Prostate gland (tissue), 2 donors: ENCODE measurements around the gene RARA. TPM values are rescaled to one million over a fixed set of nuclear protein-coding genes. Genes with fewer than 3 reads are reported as not detected.
A peak's percentile ranks its signal among the peaks of the same experiment; 100 is the strongest.

Experiments used
- DNase-seq: peaks from one replicate; pipeline ENCODE4 v3.0.0-alpha.2; 2019; ENCODE audit warnings: low spot score
- H3K27ac ChIP-seq, 2 donors: fragments of 200-600 bp; sonication (generic); 2 replicates each; pipeline ENCODE4 v1.5.1; 2017 to 2019
- H3K27me3 ChIP-seq: fragments of 200-600 bp; sonication (generic); replicated peaks from 2 replicates; pipeline ENCODE4 v1.5.1; 2019; ENCODE audit not compliant: insufficient read depth
- H3K36me3 ChIP-seq, 2 donors: fragments of 200-600 bp; sonication (generic); 1 replicate in 1 of 2; 2 replicates in 1 of 2; pipeline versions ENCODE4 v1.5.1 to v1.8.1; 2017 to 2019
- H3K4me1 ChIP-seq: fragments of 200-600 bp; sonication (generic); replicated peaks from 2 replicates; pipeline ENCODE4 v1.5.1; 2019
- H3K4me3 ChIP-seq, 2 donors: fragments of 200-600 bp; sonication (generic); 2 replicates each; pipeline ENCODE4 v1.5.1; 2017 to 2019
- H3K9me3 ChIP-seq: fragments of 200-600 bp; sonication (generic); 2 replicates; pipeline ENCODE4 v1.5.1; 2017
- POLR2A ChIP-seq: fragments of 450-650 bp; IDR thresholded peaks from one replicate; pipeline ENCODE4 v1.6.1; 2016; ENCODE audit warnings: antibody characterized with exemption, mild to moderate bottlenecking
- POLR2AphosphoS5 ChIP-seq: sonication (generic); formaldehyde crosslinking; IDR thresholded peaks from one replicate; pipeline ENCODE4 v1.6.1; 2017; ENCODE audit warnings: antibody characterized with exemption
- WGBS: methylation state at CpG from one replicate; pipeline ENCODE4 v1.1.5; 2018; 5-methylcytosine and 5-hydroxymethylcytosine counted together
- intact Hi-C: fragments of 100-400 bp; cut with DNase I; formaldehyde crosslinking; loops from one replicate; pipeline ENCODE4 v1.14.2; 2022
- total RNA-seq, 2 donors: library from RNA; depleted of rRNA; stranded (reverse); fragments of >200 nt; gene quantifications; one replicate each; pipeline ENCODE4 v1.1.0, GENCODE V29; 2016
- TF ChIP-seq, protein P1 (sequence below), 4 experiments: fragments of 200-600 bp in 2 of 4; fragments of 450-650 bp in 2 of 4; sonication (generic) in 2 of 4; IDR thresholded peaks; 1 replicate in 3 of 4; 2 replicates in 1 of 4; pipeline ENCODE4 v1.5.1; 2016 to 2019; ENCODE audit warnings: antibody characterized with exemption in 4 of 4, mild to moderate bottlenecking in 2 of 4, moderate library complexity in 2 of 4

Gene RARA
- total RNA-seq, 2 donors from 2014 or later: 24.4 to 70.6 TPM

DNA sequence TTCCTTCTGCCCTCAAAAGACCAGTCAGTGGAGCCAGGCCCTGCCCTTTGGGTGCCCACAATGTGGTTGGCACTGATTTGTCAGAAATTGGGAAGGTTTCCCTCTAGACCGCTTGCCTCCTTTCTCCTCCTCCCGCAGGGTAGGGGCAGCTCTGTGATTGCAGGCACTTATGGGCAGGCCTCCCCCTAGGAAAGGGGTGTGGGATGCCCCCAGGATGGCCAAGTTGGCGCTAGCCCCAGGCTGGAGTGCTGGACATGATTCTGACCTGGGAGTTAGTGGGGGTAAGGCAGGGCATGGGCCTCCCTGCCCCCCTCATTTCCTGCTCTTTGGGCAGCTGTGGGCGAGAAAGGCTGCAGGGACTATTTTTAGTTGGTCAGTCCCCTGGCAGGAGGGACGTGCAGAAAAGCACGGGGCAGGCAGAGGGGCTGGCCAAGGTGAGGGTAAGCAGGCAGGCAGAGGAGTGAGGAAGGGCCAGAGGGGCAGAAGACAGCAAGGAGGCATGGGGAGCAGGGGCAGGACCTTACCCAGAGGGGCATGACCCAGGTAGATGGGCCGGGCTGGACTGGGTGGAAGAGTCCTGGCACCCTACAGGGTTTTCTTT is 3.3 kb downstream of the RARA start:
- Histone ChIP-seq H3K27ac (peak overlapping the region; percentile 10 to 36), H3K4me1 (peaks cover 34% of the 10 kb centered on the region), H3K27me3 (no peaks in the 10 kb centered on the region), H3K4me3 (no peak overlapping the region), H3K36me3 (no peaks in the 10 kb centered on the region), H3K9me3 (no peaks in the 10 kb centered on the region)
- TF ChIP-seq POLR2AphosphoS5: no peak
- TF ChIP-seq POLR2A: no peak
- TF ChIP-seq, protein P1, sequence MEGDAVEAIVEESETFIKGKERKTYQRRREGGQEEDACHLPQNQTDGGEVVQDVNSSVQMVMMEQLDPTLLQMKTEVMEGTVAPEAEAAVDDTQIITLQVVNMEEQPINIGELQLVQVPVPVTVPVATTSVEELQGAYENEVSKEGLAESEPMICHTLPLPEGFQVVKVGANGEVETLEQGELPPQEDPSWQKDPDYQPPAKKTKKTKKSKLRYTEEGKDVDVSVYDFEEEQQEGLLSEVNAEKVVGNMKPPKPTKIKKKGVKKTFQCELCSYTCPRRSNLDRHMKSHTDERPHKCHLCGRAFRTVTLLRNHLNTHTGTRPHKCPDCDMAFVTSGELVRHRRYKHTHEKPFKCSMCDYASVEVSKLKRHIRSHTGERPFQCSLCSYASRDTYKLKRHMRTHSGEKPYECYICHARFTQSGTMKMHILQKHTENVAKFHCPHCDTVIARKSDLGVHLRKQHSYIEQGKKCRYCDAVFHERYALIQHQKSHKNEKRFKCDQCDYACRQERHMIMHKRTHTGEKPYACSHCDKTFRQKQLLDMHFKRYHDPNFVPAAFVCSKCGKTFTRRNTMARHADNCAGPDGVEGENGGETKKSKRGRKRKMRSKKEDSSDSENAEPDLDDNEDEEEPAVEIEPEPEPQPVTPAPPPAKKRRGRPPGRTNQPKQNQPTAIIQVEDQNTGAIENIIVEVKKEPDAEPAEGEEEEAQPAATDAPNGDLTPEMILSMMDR (IDR thresholded peaks at IDR 0.05): no peak
- 36% methylated on average over 7 of the region's 7 CpGs for WGBS
- no peak for DNase-seq
- intact Hi-C loops: loop anchor here (5.0 to 10.0 kb wide), 2 partner anchors 35 to 103 kb away; partner anchors contain the start of gene TOP2A

DNA sequence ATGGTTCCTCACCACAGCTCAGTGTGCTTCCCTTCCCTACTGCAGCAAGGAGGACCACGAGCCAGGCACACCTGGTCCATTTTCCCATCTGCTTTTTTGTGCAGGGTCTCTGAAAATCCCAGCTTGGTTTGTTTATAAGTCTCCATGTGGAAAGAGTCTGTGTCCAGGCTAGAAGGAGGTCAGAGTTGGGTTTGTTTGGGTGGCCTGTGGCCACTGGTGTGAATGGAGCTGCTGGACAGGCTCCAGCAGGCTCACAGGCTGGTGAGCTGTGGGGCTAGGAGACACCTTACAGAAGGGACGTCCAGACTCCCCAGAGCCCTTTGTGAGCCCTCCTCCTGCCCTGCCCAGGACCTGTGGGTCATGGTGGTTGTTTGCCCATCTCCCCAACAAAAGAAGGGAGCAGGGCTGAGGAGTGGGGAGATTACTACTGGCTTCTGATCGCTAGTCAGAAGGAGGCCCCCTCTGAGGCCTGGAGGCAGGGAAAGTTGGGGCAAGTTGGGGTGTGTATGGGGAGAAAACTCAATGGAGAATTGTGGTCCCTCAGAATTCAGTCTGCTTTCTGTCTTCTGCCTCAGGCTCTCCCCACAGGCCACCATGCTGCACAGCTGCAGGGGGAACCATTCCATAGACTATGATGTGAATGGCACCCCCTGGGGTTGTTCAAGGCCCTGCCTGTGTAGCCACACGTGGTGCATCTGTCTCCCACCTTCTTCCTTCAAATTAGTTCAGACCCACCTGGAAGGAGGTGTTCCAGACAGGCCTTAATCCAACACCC is 4.1 kb downstream of the RARA start:
- H3K27ac ChIP-seq: peak overlapping the region in 1 of 2 donors; percentile 36
- H3K9me3 ChIP-seq: no peaks in the 10 kb centered on the region
- H3K27me3 ChIP-seq: no peaks in the 10 kb centered on the region
- DNase-seq: no peak
- peaks cover 29% of the 10 kb centered on the region for H3K4me1 ChIP-seq
- H3K36me3 ChIP-seq: no peaks in the 10 kb centered on the region
- intact Hi-C loops: loop anchor here (5.0 to 10.0 kb wide), 2 partner anchors 34 to 102 kb away; partner anchors contain the start of gene TOP2A
- TF ChIP-seq, protein P1 (IDR thresholded peaks at IDR 0.05): no peak
- TF ChIP-seq POLR2A: no peak
- TF ChIP-seq POLR2AphosphoS5: no peak
- 61% methylated on average over 4 of the region's 4 CpGs for whole genome bisulfite sequencing
- H3K4me3 ChIP-seq: no peak overlapping the region

DNA sequence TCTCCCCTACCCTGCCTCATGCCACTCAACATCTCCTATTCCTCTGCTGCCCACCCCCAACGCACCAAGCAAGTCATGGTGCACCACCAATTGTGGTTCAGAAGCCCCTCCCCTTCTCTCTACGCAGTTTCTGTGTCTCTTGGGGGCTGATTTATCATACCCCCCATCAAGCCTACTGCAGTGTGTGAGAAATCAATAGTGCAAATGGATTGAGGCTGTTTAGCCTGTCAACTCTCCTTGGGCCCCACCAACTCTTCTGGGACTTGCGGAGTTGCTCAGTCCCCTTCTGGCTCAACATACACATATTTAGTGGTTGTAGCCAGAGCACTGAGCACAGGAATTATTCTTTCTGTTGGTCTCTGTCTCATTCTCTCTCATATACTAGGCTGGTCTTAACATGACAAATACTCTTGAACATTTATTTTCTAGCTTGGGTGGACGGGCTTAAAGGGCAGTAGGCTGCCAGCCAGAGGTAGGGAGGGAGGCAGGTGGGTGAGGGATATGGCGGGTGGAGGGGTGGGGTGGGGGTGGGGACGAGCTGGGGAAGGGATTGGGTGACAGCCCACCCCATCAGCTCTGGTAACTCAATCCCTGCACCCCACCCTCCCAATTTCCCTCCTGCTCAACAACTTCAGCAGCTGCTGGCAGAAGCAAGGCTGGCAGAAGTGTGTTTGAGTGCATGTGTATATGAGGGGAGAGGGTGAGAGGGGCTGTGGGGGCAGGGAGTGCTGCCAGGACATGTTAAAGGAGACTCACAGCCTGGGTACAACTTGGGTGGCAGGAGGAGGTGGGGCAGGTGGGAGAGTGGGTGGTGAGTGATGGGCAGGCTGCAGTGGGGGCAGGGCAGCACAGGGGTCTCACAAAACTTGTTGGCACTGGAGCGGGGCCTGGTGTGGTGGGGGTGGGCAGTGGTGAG is 4.9 kb downstream of the RARA start:
- no peaks in the 10 kb centered on the region for H3K36me3 ChIP-seq
- no peak for DNase-seq
- intact Hi-C loops: loop anchor here (5.0 to 10.0 kb wide), 2 partner anchors 33 to 101 kb away; partner anchors contain the start of gene TOP2A
- peak overlapping the region in 1 of 2 donors; percentile 28 for H3K27ac ChIP-seq
- TF ChIP-seq, protein P1 (IDR thresholded peaks at IDR 0.05): no peak
- TF ChIP-seq POLR2AphosphoS5 (no peak), POLR2A (no peak)
- no peak overlapping the region for H3K4me3 ChIP-seq
- H3K27me3 ChIP-seq: no peaks in the 10 kb centered on the region
- H3K4me1 ChIP-seq: peaks cover 29% of the 10 kb centered on the region
- H3K9me3 ChIP-seq: no peaks in the 10 kb centered on the region
- WGBS: 40% methylated on average over 7 of the region's 7 CpGs

DNA sequence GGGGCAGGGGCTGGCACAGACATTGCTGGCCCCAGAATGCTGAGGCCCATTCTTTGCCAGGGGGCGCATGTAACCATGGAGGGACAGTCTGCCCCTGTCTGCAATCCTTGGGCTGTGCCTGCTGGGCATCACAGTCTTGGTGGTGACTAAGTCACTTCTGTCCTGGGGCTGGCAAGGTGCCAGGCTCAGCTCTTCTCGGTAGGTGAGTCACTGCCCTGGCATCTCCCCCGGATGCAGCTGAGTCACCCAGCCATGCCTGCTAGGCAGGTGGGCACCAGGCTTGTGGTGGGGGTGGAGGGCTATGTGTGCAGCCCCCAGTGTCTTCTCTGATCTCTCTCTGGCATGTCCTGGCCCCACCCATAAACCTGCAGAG is 5.6 kb downstream of the RARA start:
- Histone ChIP-seq H3K4me3 (no peak overlapping the region), H3K4me1 (peaks cover 25% of the 10 kb centered on the region), H3K27me3 (no peaks in the 10 kb centered on the region), H3K36me3 (no peaks in the 10 kb centered on the region), H3K27ac (peak overlapping the region in 1 of 2 donors; percentile 28), H3K9me3 (no peaks in the 10 kb centered on the region)
- DNase-seq: peak; percentile 96
- intact Hi-C loops: loop anchor here (5.0 to 10.0 kb wide), 2 partner anchors 33 to 100 kb away; partner anchors contain the start of gene TOP2A
- no peak for TF ChIP-seq POLR2A
- peak; percentile 91 for TF ChIP-seq POLR2AphosphoS5
- 0% methylated on average over 1 of the region's 3 CpGs for WGBS

DNA sequence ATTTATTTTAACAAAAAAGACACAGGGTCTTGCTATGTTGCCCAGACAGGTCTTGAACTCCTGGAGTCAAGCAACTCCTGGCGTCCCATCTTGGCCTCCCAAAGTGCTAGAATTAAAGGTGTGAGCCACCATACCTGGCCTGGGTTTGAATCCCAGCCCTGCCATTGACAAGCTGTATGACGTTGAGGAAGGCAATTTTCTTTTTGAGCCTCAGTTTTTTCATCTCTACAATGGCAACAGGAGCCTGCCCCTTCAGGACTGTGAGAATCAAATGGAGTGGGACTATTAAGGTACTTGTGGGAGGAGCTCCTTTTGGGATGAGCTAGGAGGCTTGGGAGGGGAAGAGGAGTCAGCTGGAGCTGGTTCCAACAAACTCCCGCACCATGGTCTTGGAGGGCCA is 6.2 kb downstream of the RARA start:
- TF ChIP-seq POLR2A: no peak
- TF ChIP-seq, protein P1 (IDR thresholded peaks at IDR 0.05): no peak
- no peak for TF ChIP-seq POLR2AphosphoS5
- Histone ChIP-seq H3K27me3 (no peaks in the 10 kb centered on the region), H3K36me3 (no peaks in the 10 kb centered on the region), H3K9me3 (no peaks in the 10 kb centered on the region), H3K27ac (peak overlapping the region in 1 of 2 donors; percentile 3), H3K4me1 (peaks cover 28% of the 10 kb centered on the region), H3K4me3 (no peak overlapping the region)
- intact Hi-C loops: loop anchor here (10.0 kb wide), 1 partner anchor 100 kb away; the partner anchor contains the start of gene TOP2A
- no peak for DNase-seq
- WGBS: 82% methylated on average over 3 of the region's 3 CpGs
